BLaER1 treated with 17β-estradiol and CSF1 and Interleukin-3, amounts not matched to agents 10 nM and 100 nM (cell line): Measurements from ENCODE around the gene SPECC1L.
"Not testable (repeated sequence)": the region's sequence is repeated elsewhere in the genome, so short reads cannot be mapped to it uniquely, and the experiment has no call there.

Experiments used
- H3K27ac ChIP-seq, 11 experiments: shearing (Covaris generic); formaldehyde crosslinking; 2 replicates each; pipeline ENCODE4 v1.8.1; 2022
- H3K27me3 ChIP-seq, 11 experiments: shearing (Covaris generic); formaldehyde crosslinking; 2 replicates each; pipeline ENCODE4 v1.8.1; 2022
- H3K36me3 ChIP-seq, 11 experiments: shearing (Covaris generic); formaldehyde crosslinking; 2 replicates each; pipeline ENCODE4 v1.8.1; 2022
- H3K4me1 ChIP-seq, 10 experiments: shearing (Covaris generic); formaldehyde crosslinking; 2 replicates each; pipeline ENCODE4 v1.8.1; 2022
- H3K4me2 ChIP-seq, 11 experiments: shearing (Covaris generic); formaldehyde crosslinking; 2 replicates each; pipeline ENCODE4 v1.8.1; 2022
- H3K4me3 ChIP-seq, 10 experiments: shearing (Covaris generic); formaldehyde crosslinking; 2 replicates each; pipeline ENCODE4 v1.8.1; 2022
- H3K9ac ChIP-seq, 11 experiments: shearing (Covaris generic); formaldehyde crosslinking; 2 replicates each; pipeline ENCODE4 v1.8.1; 2022
- H3K9me3 ChIP-seq, 11 experiments: shearing (Covaris generic); formaldehyde crosslinking; replicated peaks in 1 of 11; 2 replicates each; pipeline ENCODE4 v1.8.1; 2022
- H4K20me1 ChIP-seq, 11 experiments: shearing (Covaris generic); formaldehyde crosslinking; 2 replicates each; pipeline ENCODE4 v1.8.1; 2022
- Cebpa-rat ChIP-seq, 11 experiments: shearing (Covaris generic); IDR thresholded peaks; 2 replicates each; pipeline ENCODE4 v1.8.1; 2022

Gene SPECC1L

DNA sequence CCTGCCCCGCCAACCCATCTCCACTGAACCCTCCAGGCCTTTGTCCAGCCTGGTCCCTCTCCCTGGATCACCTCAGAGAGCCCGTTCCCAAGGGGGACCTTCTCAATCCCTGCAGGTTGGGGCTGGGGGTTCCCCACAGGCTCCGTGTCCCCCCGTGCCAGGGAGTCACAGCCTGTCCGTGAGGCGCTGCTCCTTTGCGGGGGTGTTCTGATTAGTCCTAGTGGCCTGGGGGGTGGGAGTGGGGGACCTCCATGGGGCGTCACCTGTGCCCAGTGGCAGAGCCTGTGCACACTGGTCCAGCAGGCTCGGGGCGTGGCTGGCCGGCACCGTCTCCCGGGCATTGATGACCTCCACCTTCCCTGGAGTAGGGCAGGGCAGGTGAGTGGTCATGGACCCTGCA is 37.4 kb upstream of the SPECC1L start:
- H3K4me1 ChIP-seq: peaks cover 3 to 30% (median 14%) of the 10 kb centered on the region in 10 experiments; a peak in 16 of 20 replicates
- no peak overlapping the region for H3K4me3 ChIP-seq
- H4K20me1 ChIP-seq: peaks cover 0 to 42% (median 0%) of the 10 kb centered on the region in 11 experiments; a peak in 5 of 22 replicates
- TF ChIP-seq Cebpa-rat (IDR thresholded peaks at IDR 0.05): no peak
- no peak overlapping the region for H3K27ac ChIP-seq
- H3K9ac ChIP-seq: no peak overlapping the region
- H3K4me2 ChIP-seq: no peak overlapping the region
- H3K9me3 ChIP-seq: no peaks in the 10 kb centered on the region; a peak in 1 of 22 replicates
- peaks cover 0 to 84% (median 0%) of the 10 kb centered on the region in 11 experiments; a peak in 9 of 22 replicates for H3K36me3 ChIP-seq
- H3K27me3 ChIP-seq: no peaks in the 10 kb centered on the region

- TF ChIP-seq Cebpa-rat (IDR thresholded peaks at IDR 0.05): no peak
- H3K4me3 ChIP-seq: no peak overlapping the region
- peaks cover 0 to 80% (median 0%) of the 10 kb centered on the region in 11 experiments; a peak in 9 of 22 replicates for H3K36me3 ChIP-seq
- H4K20me1 ChIP-seq: peaks cover 0 to 42% (median 0%) of the 10 kb centered on the region in 11 experiments; a peak in 5 of 22 replicates
- H3K9me3 ChIP-seq: no peaks in the 10 kb centered on the region
- no peak overlapping the region for H3K27ac ChIP-seq
- H3K4me1 ChIP-seq: peaks cover 3 to 32% (median 15%) of the 10 kb centered on the region in 10 experiments; a peak in 16 of 20 replicates
- H3K4me2 ChIP-seq: 0 out of 22 replicates have a peak overlapping the region, but pooled peaks of 1 of the 11 experiments have one; percentile 20
- H3K9ac ChIP-seq: no peak overlapping the region
- H3K27me3 ChIP-seq: no peaks in the 10 kb centered on the region
Measured at GRCh38 chr22:24233816-24234215, 36.8 kb upstream of the SPECC1L start.

DNA sequence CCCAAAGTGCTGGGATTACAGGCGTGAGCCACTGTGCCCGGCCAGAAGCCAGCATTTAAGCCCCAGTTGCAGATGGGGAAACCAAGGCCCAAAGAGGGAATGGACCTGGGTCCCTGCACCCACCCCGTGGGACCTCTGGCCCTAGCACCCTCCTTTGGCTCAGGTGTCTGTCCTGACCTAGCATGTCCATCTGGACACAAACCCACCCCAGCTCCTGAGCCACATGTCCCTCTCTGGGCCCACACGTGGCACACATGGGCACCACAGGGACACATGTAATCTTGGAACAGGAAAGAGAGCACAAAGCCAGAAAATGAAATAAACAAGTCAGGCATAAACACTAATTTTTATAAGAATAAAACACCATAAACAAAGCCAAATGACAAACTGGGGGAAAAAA is 35.3 kb upstream of the SPECC1L start:
- TF ChIP-seq Cebpa-rat (IDR thresholded peaks at IDR 0.05): no peak
- H4K20me1 ChIP-seq: peaks cover 0 to 42% (median 0%) of the 10 kb centered on the region in 11 experiments; a peak in 5 of 22 replicates
- no peak overlapping the region for H3K27ac ChIP-seq
- no peaks in the 10 kb centered on the region for H3K9me3 ChIP-seq
- H3K27me3 ChIP-seq: no peaks in the 10 kb centered on the region
- peak overlapping the region in 7 of 11 experiments; percentile 7 to 40 (median 29); a peak in 9 of 22 replicates for H3K4me2 ChIP-seq
- H3K4me3 ChIP-seq: no peak overlapping the region
- peaks cover 3 to 39% (median 21%) of the 10 kb centered on the region in 10 experiments; a peak in 16 of 20 replicates for H3K4me1 ChIP-seq
- no peak overlapping the region for H3K9ac ChIP-seq
- peaks cover 0 to 68% (median 0%) of the 10 kb centered on the region in 11 experiments; a peak in 9 of 22 replicates for H3K36me3 ChIP-seq

DNA sequence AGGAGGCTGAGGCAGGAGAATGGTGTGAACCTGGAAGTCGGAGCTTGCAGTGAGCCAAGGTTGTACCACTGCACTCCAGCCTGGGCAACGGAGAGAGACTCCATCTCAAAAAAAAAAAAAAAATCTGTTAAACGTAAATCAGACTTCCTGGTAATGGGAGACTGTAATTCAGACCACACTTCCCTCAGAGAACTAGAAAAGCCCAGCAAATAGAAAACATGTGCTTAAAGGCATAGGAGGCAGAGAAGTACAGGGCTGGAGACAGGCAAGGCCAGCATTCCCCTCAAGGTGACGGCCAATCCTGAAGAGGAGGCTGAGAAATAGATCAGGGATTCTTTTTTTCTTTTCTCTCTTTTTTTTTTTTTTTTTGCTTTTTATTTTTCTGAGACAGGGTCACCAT is 34.0 kb upstream of the SPECC1L start:
- H3K4me2 ChIP-seq: peak overlapping the region in 4 of 11 experiments; percentile 19 to 44 (median 30); a peak in 3 of 22 replicates
- H3K4me1 ChIP-seq: peaks cover 3 to 52% (median 34%) of the 10 kb centered on the region in 10 experiments; a peak in 17 of 20 replicates
- no peak for TF ChIP-seq Cebpa-rat (IDR thresholded peaks at IDR 0.05)
- peaks cover 0 to 38% (median 0%) of the 10 kb centered on the region in 11 experiments; a peak in 5 of 22 replicates for H4K20me1 ChIP-seq
- H3K27ac ChIP-seq: no peak overlapping the region
- H3K9me3 ChIP-seq: no peaks in the 10 kb centered on the region
- peaks cover 0 to 59% (median 0%) of the 10 kb centered on the region in 11 experiments; a peak in 9 of 22 replicates for H3K36me3 ChIP-seq
- H3K9ac ChIP-seq: peak overlapping the region in 2 of 11 experiments; percentile 19 to 22; a peak in 1 of 22 replicates
- no peaks in the 10 kb centered on the region for H3K27me3 ChIP-seq
- H3K4me3 ChIP-seq: no peak overlapping the region

DNA sequence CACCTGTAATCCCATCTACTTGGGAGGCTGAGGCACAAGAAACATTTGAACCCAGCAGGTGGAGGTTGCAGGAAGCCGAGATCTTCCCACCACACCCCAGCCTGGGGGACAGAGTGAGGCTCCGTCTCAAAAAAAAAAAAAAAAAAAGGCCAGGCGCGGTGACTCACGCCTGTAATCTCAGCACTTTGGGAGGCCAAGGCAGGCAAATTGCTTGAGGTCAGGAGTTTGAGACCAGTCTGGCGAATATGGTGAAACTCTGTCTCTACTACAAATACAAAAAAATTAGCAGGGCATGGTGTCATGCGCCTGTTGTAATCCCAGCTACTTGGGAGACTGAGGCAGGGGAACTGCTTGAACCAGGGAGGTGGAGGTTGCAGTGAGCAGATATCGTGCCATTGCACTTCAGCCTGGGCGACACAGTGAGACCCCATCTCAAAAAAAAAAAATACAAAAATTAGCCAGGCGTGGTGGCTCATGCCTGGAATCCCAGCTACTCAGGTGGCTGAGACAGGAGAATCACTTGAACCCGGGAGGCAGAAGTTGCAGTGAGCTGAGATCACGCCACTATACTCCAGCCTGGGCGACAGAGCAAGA is 32.4 kb upstream of the SPECC1L start:
- H4K20me1 ChIP-seq: peaks cover 0 to 29% (median 0%) of the 10 kb centered on the region in 11 experiments; a peak in 5 of 22 replicates
- not testable (repeated sequence) for H3K4me3 ChIP-seq, H3K9ac ChIP-seq, H3K27me3 ChIP-seq, H3K9me3 ChIP-seq, H3K27ac ChIP-seq
- H3K4me1 ChIP-seq: peaks cover 17 to 67% (median 49%) of the 10 kb centered on the region in 10 experiments
- H3K36me3 ChIP-seq: peaks cover 0 to 49% (median 0%) of the 10 kb centered on the region in 11 experiments; a peak in 9 of 22 replicates
- H3K4me2 ChIP-seq: peak overlapping the region in 3 of 11 experiments; percentile 24 to 26 (median 26); a peak in 3 of 22 replicates

GRCh38 chr22:24240381-24240780 is 30.2 kb upstream of the SPECC1L start:
- 0 out of 20 replicates have a peak overlapping the region, but pooled peaks of 1 of the 10 experiments have one; percentile 12 for H3K4me3 ChIP-seq

GRCh38 chr22:24240985-24241692 is 29.5 kb upstream of the SPECC1L start:
- peak overlapping the region in 9 of 11 experiments; percentile 28 to 81 (median 72); a peak in 17 of 22 replicates for H3K4me2 ChIP-seq
- H3K4me1 ChIP-seq: peaks cover 41 to 83% (median 66%) of the 10 kb centered on the region in 10 experiments
- H3K9me3 ChIP-seq, H3K27me3 ChIP-seq, H4K20me1 ChIP-seq: not testable (repeated sequence)
- H3K4me3 ChIP-seq: peak overlapping the region in 1 of 10 experiments; percentile 12; a peak in 1 of 20 replicates
- H3K36me3 ChIP-seq: peaks cover 0 to 21% (median 0%) of the 10 kb centered on the region in 11 experiments; a peak in 6 of 22 replicates
- peak overlapping the region in 4 of 11 experiments; percentile 27 to 56 (median 38); a peak in 8 of 22 replicates for H3K27ac ChIP-seq
- peak overlapping the region in 2 of 11 experiments; percentile 15 to 37; a peak in 2 of 22 replicates for H3K9ac ChIP-seq

More at GRCh38 chr22:24240381-24240780, 30.2 kb upstream of the SPECC1L start:
- Histone ChIP-seq H3K9ac (no peak overlapping the region), H3K36me3 (peaks cover 0 to 29% (median 0%) of the 10 kb centered on the region in 11 experiments; a peak in 6 of 22 replicates), H3K4me1 (peaks cover 35 to 81% (median 66%) of the 10 kb centered on the region in 10 experiments), H3K9me3 (no peaks in the 10 kb centered on the region), H3K27ac (peak overlapping the region in 3 of 11 experiments; percentile 30 to 56 (median 36); a peak in 4 of 22 replicates), H4K20me1 (peaks cover 0 to 9% (median 0%) of the 10 kb centered on the region in 11 experiments; a peak in 3 of 22 replicates), H3K4me2 (peak overlapping the region in 8 of 11 experiments; percentile 41 to 81 (median 74); a peak in 16 of 22 replicates), H3K27me3 (no peaks in the 10 kb centered on the region)
- no peak for TF ChIP-seq Cebpa-rat (IDR thresholded peaks at IDR 0.05)

GRCh38 chr22:24243417-24243816 is 27.2 kb upstream of the SPECC1L start:
- not testable (repeated sequence) for H3K36me3 ChIP-seq, H4K20me1 ChIP-seq, H3K27me3 ChIP-seq, H3K9me3 ChIP-seq
- Histone ChIP-seq H3K27ac (peak overlapping the region; percentile 53 to 87 (median 74); a peak in 21 of 22 replicates), H3K4me1 (peaks cover 54 to 84% (median 78%) of the 10 kb centered on the region in 10 experiments), H3K4me2 (peak overlapping the region; percentile 87 to 98 (median 94)), H3K9ac (peak overlapping the region; percentile 50 to 81 (median 67)), H3K4me3 (peak overlapping the region in 9 of 10 experiments; percentile 38 to 76 (median 54); a peak in 18 of 20 replicates)
